ENCODE results near the gene PURB. TPM values are rescaled to one million over a fixed set of nuclear protein-coding genes. Genes with fewer than 3 reads are reported as not detected.

Gene PURB
- total RNA-seq, 4 donors from 2014 or later: 35.0 to 54.3 (median 45.7) TPM

DNA sequence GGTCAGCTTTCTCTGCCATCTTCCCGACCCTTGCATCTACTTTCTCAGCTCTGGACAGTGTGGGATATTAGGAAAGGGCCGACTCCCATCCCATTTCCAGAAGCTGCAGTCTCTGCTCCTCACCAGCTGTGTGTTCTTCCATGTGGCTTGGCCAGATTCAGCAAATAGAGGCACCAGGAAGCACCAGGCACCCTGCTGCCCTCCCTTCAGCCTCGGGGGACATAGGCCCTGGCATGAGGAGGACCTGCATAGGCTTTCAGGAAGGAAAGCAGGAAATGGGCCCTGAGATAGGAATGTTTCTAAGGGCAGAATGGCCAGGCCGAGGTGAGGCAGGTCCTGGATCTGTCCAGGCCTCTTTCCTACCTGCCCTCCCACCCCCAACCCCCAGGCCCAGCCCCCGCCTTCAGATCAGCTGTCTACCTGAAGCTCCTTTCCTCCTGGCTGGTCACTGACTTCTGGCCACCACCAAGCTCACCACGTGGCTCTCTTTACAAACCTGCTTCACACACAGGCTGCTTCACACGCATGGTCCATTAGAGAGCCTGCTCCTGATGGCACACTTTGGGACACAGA, 27.5 kb upstream of the PURB start:
- peaks cover 0 to 9% (median 0%) of the 10 kb centered on the region in 3 donors for H3K4me1 ChIP-seq
- H3K9me3 ChIP-seq: no peaks in the 10 kb centered on the region
- H3K27me3 ChIP-seq: no peaks in the 10 kb centered on the region
- no peaks in the 10 kb centered on the region for H3K36me3 ChIP-seq
- H3K27ac ChIP-seq: no peak overlapping the region
- WGBS, 2 donors (ENCODE audit: low coverage in 1 of 2): 60 to 75% methylated on average over 2 to 5 of the region's 7 CpGs
- no peak overlapping the region for H3K4me3 ChIP-seq
- ATAC-seq: no peak
- TF ChIP-seq POLR2AphosphoS5 (IDR thresholded peaks at IDR 0.05) (no peak), POLR2A (IDR thresholded peaks at IDR 0.05) (no peak), EP300 (IDR thresholded peaks at IDR 0.05) (no peak)
- TF ChIP-seq, protein P1, sequence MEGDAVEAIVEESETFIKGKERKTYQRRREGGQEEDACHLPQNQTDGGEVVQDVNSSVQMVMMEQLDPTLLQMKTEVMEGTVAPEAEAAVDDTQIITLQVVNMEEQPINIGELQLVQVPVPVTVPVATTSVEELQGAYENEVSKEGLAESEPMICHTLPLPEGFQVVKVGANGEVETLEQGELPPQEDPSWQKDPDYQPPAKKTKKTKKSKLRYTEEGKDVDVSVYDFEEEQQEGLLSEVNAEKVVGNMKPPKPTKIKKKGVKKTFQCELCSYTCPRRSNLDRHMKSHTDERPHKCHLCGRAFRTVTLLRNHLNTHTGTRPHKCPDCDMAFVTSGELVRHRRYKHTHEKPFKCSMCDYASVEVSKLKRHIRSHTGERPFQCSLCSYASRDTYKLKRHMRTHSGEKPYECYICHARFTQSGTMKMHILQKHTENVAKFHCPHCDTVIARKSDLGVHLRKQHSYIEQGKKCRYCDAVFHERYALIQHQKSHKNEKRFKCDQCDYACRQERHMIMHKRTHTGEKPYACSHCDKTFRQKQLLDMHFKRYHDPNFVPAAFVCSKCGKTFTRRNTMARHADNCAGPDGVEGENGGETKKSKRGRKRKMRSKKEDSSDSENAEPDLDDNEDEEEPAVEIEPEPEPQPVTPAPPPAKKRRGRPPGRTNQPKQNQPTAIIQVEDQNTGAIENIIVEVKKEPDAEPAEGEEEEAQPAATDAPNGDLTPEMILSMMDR (IDR thresholded peaks at IDR 0.05): no peak

DNA sequence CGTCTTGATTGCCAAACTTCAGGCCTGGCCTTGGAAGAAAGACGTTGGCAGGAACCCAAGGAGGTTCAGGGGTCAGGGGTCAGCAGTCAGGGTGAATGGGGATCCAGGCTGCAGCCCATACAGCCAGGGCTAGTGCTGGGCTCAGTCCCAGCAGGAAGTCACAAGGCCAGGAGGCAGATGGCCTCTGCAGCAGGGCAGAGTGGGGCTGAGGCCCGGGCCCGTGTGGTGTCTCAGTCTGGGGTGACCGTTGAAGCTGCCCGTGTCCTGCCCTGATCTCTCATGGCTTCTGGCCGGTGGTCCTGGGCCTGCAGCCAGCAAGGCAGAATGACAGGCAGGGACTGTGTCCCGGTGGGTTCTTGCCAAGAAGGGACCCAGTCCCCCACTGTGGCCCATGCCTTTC, 26.6 kb upstream of the PURB start:
- no peak overlapping the region for H3K27ac ChIP-seq
- WGBS, 2 donors (ENCODE audit: low coverage in 1 of 2): 100% methylated on average over 1 of the region's 8 CpGs; no CpG with 5 or more reads in 1 of the 2 donors
- ATAC-seq: no peak
- no peaks in the 10 kb centered on the region for H3K36me3 ChIP-seq
- H3K4me1 ChIP-seq: peaks cover 0 to 9% (median 0%) of the 10 kb centered on the region in 3 donors
- H3K4me3 ChIP-seq: no peak overlapping the region
- H3K27me3 ChIP-seq: no peaks in the 10 kb centered on the region
- H3K9me3 ChIP-seq: no peaks in the 10 kb centered on the region
- TF ChIP-seq POLR2A (IDR thresholded peaks at IDR 0.05) (no peak), POLR2AphosphoS5 (IDR thresholded peaks at IDR 0.05) (no peak), EP300 (IDR thresholded peaks at IDR 0.05) (no peak)
- TF ChIP-seq, protein P1 (IDR thresholded peaks at IDR 0.05): no peak

DNA sequence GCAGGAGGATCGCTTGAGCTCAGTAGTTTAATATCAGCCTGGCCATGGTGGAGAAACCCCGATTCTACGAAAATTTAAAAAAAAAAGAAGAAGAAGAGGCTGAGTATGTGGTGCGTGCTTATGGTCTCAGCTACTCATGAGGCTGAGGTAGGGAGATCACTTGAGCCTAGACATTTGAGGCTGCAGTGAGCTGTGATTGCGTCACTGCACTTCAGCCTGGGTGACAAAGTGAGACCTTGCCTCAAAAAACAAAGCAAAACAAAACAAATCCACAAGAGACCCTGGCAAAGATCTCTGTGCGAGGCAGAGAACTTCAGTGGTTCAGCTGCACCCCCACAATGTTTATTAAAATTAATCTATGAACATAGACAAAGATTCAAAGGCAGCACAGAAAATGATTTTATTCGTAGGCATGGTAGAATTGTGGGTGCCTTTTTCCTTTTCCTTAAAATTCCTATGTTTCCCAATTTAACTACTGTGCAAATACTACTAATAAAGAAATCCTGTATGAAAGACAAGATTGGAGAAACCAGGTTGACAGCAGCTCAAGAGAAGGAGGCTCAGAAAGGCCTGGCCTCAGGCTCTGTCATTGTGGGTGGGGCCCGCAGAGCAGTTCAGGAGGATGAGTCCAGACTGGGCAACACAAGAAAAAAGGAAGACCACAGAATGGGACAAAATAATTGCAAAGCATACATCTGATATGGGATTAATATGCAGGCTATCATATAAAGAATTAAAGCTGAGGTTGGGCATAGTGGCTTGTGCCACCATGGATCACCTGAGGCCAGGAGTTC, 24.5 kb upstream of the PURB start:
- TF ChIP-seq EP300 (IDR thresholded peaks at IDR 0.05): no peak
- TF ChIP-seq, protein P1 (IDR thresholded peaks at IDR 0.05): no peak
- TF ChIP-seq POLR2A (IDR thresholded peaks at IDR 0.05): no peak
- TF ChIP-seq POLR2AphosphoS5 (IDR thresholded peaks at IDR 0.05): no peak
- peaks cover 0 to 9% (median 0%) of the 10 kb centered on the region in 3 donors for H3K4me1 ChIP-seq
- H3K36me3 ChIP-seq: no peaks in the 10 kb centered on the region
- H3K27ac ChIP-seq: no peak overlapping the region
- no peaks in the 10 kb centered on the region for H3K27me3 ChIP-seq
- H3K4me3 ChIP-seq: no peak overlapping the region
- WGBS, 2 donors (ENCODE audit: low coverage in 1 of 2): 82 to 99% methylated on average over 7 to 8 of the region's 8 CpGs
- ATAC-seq: no peak
- H3K9me3 ChIP-seq: no peaks in the 10 kb centered on the region

DNA sequence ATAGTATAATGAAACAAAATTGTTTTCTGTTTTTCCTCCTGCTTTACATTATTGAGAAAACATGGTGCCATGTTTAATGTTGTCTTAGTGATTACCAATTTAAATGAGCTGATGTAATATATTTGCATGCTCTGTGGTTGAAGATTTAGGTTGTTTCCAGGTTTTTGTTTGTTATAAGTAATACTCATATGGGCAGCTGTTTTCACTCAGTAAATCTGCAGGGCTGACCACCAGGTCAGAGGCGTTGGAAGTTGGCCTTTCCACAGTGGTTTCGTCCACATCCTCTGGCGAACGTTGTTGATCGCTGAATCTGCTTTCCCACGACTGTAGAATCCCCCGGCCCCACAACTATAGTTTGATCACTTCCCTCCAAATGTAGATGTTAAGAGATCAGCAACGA, 21.6 kb upstream of the PURB start:
- Histone ChIP-seq H3K4me3 (no peak overlapping the region), H3K4me1 (no peaks in the 10 kb centered on the region), H3K27me3 (no peaks in the 10 kb centered on the region), H3K9me3 (no peaks in the 10 kb centered on the region), H3K36me3 (no peaks in the 10 kb centered on the region), H3K27ac (no peak overlapping the region)
- ATAC-seq: no peak
- no peak for TF ChIP-seq EP300 (IDR thresholded peaks at IDR 0.05)
- TF ChIP-seq, protein P1 (IDR thresholded peaks at IDR 0.05): no peak
- TF ChIP-seq POLR2A (IDR thresholded peaks at IDR 0.05): no peak
- TF ChIP-seq POLR2AphosphoS5 (IDR thresholded peaks at IDR 0.05): no peak
- 59 to 74% methylated on average over 8 of the region's 8 CpGs for WGBS, 2 donors (ENCODE audit: low coverage in 1 of 2)
